Prostate gland (tissue), 2 donors: ENCODE results near the gene NCKIPSD. TPM values are rescaled to one million over a fixed set of nuclear protein-coding genes. Genes with fewer than 3 reads are reported as not detected.
A peak's percentile ranks its signal among the peaks of the same experiment; 100 is the strongest.

Experiments
- DNase-seq: peaks from one replicate; pipeline ENCODE4 v3.0.0-alpha.2; 2019; ENCODE audit warnings: low spot score
- H3K27ac ChIP-seq, 2 donors: fragments of 200-600 bp; sonication (generic); 2 replicates each; pipeline ENCODE4 v1.5.1; 2017 to 2019
- H3K27me3 ChIP-seq: fragments of 200-600 bp; sonication (generic); replicated peaks from 2 replicates; pipeline ENCODE4 v1.5.1; 2019; ENCODE audit not compliant: insufficient read depth
- H3K36me3 ChIP-seq, 2 donors: fragments of 200-600 bp; sonication (generic); 1 replicate in 1 of 2; 2 replicates in 1 of 2; pipeline versions ENCODE4 v1.5.1 to v1.8.1; 2017 to 2019
- H3K4me1 ChIP-seq: fragments of 200-600 bp; sonication (generic); replicated peaks from 2 replicates; pipeline ENCODE4 v1.5.1; 2019
- H3K4me3 ChIP-seq, 2 donors: fragments of 200-600 bp; sonication (generic); 2 replicates each; pipeline ENCODE4 v1.5.1; 2017 to 2019
- H3K9me3 ChIP-seq: fragments of 200-600 bp; sonication (generic); 2 replicates; pipeline ENCODE4 v1.5.1; 2017
- CTCF ChIP-seq, 4 experiments: fragments of 200-600 bp in 2 of 4; fragments of 450-650 bp in 2 of 4; sonication (generic) in 2 of 4; IDR thresholded peaks; 1 replicate in 3 of 4; 2 replicates in 1 of 4; pipeline ENCODE4 v1.5.1; 2016 to 2019; ENCODE audit warnings: antibody characterized with exemption in 4 of 4, mild to moderate bottlenecking in 2 of 4, moderate library complexity in 2 of 4
- POLR2A ChIP-seq: fragments of 450-650 bp; IDR thresholded peaks from one replicate; pipeline ENCODE4 v1.6.1; 2016; ENCODE audit warnings: antibody characterized with exemption, mild to moderate bottlenecking
- POLR2AphosphoS5 ChIP-seq: sonication (generic); formaldehyde crosslinking; IDR thresholded peaks from one replicate; pipeline ENCODE4 v1.6.1; 2017; ENCODE audit warnings: antibody characterized with exemption
- WGBS: methylation state at CpG from one replicate; pipeline ENCODE4 v1.1.5; 2018; 5-methylcytosine and 5-hydroxymethylcytosine counted together
- intact Hi-C: fragments of 100-400 bp; cut with DNase I; formaldehyde crosslinking; loops from one replicate; pipeline ENCODE4 v1.14.2; 2022
- total RNA-seq, 2 donors: library from RNA; depleted of rRNA; stranded (reverse); fragments of >200 nt; gene quantifications; one replicate each; pipeline ENCODE4 v1.1.0, GENCODE V29; 2016

The NCKIPSD gene
- total RNA-seq, 2 donors from 2014 or later: 32.9 to 83.3 TPM

- intact Hi-C loops: no loop called here
- no peak for TF ChIP-seq POLR2A
- TF ChIP-seq POLR2AphosphoS5: no peak
- no peak for TF ChIP-seq CTCF (IDR thresholded peaks at IDR 0.05)
- Histone ChIP-seq H3K4me3 (peak overlapping the region; percentile 47 to 54), H3K9me3 (no peaks in the 10 kb centered on the region), H3K4me1 (no peaks in the 10 kb centered on the region), H3K36me3 (no peaks in the 10 kb centered on the region), H3K27ac (peak overlapping the region; percentile 68 to 74), H3K27me3 (no peaks in the 10 kb centered on the region)
- DNase-seq: no peak
- 15% methylated on average over 30 of the region's 30 CpGs for WGBS
Observed at GRCh38 chr3:48655606-48656005, 30.1 kb downstream of the NCKIPSD start.

- no peaks in the 10 kb centered on the region for H3K36me3 ChIP-seq
- TF ChIP-seq CTCF (IDR thresholded peaks at IDR 0.05): no peak
- TF ChIP-seq POLR2A: no peak
- no peak for TF ChIP-seq POLR2AphosphoS5
Observed at GRCh38 chr3:48655063-48655462, 30.7 kb downstream of the NCKIPSD start.

DNA sequence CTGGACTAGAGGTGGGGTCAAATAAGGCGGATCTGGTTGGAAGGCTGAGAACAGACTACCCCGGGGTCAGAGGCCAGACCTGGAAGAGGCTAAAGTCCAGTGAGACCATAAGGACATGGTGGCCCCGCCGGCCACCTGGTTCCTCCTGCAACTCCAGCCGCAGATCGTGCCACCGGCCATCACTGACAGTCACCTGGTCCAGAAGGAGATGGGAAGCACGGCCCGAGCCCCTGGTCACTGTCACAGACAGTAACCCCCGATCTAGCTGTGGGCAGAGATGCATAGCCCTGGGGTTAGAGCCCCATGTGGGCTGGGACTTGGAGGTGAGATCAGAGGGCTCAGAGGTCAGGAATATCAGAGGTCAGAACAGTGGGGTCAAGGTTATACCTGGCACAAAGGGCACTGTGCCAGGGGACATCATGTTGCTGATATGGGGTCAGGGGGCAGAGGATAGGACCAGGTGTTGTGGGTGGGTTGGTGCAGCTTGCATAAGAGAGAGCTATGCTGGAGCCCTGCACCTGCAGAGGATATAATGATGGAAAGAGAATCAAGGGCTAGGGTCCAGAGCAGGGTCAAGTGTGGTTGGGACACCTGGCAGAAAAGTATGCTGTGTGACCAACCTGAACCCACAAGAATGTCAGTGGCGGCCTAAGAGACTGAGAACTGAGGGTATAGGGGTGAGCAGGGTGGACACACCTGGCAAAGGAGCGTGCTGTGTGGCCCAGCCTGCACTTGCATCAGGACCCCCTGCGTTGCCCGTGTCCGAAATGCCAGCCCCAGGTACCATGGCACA lies 32.6 kb downstream of the NCKIPSD start:
- H3K9me3 ChIP-seq: no peaks in the 10 kb centered on the region
- H3K4me3 ChIP-seq: no peak overlapping the region
- DNase-seq: no peak
- H3K27ac ChIP-seq: no peak overlapping the region
- 93% methylated on average over 15 of the region's 15 CpGs for WGBS
- no peaks in the 10 kb centered on the region for H3K4me1 ChIP-seq
- H3K36me3 ChIP-seq: no peaks in the 10 kb centered on the region
- H3K27me3 ChIP-seq: no peaks in the 10 kb centered on the region
- TF ChIP-seq POLR2A (no peak), CTCF (IDR thresholded peaks at IDR 0.05) (no peak), POLR2AphosphoS5 (no peak)
- intact Hi-C loops: no loop called here

More at GRCh38 chr3:48655063-48655462, 30.7 kb downstream of the NCKIPSD start:
- Histone ChIP-seq H3K27ac (no peak overlapping the region), H3K4me3 (no peak overlapping the region), H3K4me1 (no peaks in the 10 kb centered on the region), H3K9me3 (no peaks in the 10 kb centered on the region), H3K27me3 (no peaks in the 10 kb centered on the region)
- DNase-seq: no peak
- intact Hi-C loops: no loop called here
- WGBS: 89% methylated on average over 12 of the region's 12 CpGs

DNA sequence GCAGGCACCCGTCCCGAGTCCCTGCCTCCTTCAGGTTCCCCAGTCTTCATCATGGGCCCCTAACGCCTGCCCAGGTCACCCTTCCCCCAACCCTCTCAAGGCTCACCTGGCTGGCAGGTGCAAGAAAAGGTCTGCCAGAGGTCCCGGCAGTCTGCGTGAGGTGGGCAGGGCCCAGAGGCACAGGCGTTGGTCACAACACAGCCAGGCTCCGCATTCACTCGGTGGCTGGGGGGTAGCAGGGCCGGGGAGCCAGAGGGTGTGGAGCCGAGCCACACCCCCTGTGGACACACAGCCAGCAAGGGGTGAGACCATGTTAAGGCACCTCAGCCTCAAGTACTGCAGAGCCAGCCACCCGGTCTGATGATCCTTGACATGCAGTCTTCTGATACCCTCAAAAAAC lies 33.9 kb downstream of the NCKIPSD start:
- Histone ChIP-seq H3K27ac (no peak overlapping the region), H3K4me1 (no peaks in the 10 kb centered on the region), H3K27me3 (no peaks in the 10 kb centered on the region), H3K36me3 (no peaks in the 10 kb centered on the region), H3K4me3 (no peak overlapping the region), H3K9me3 (no peaks in the 10 kb centered on the region)
- intact Hi-C loops: no loop called here
- TF ChIP-seq POLR2AphosphoS5: no peak
- TF ChIP-seq POLR2A: no peak
- TF ChIP-seq CTCF (IDR thresholded peaks at IDR 0.05): no peak
- WGBS: 86% methylated on average over 11 of the region's 11 CpGs
- no peak for DNase-seq

- DNase-seq: no peak
- intact Hi-C loops: no loop called here
- WGBS: 83% methylated on average over 12 of the region's 12 CpGs
- no peak overlapping the region for H3K27ac ChIP-seq
- no peaks in the 10 kb centered on the region for H3K27me3 ChIP-seq
- H3K4me1 ChIP-seq: no peaks in the 10 kb centered on the region
- H3K4me3 ChIP-seq: no peak overlapping the region
- H3K36me3 ChIP-seq: no peaks in the 10 kb centered on the region
- no peaks in the 10 kb centered on the region for H3K9me3 ChIP-seq
- TF ChIP-seq CTCF (IDR thresholded peaks at IDR 0.05): no peak
- TF ChIP-seq POLR2A: no peak
- TF ChIP-seq POLR2AphosphoS5: no peak
Observed at GRCh38 chr3:48650723-48651122, 35.0 kb downstream of the NCKIPSD start.
